Fibroblast of pulmonary artery (primary cell): ENCODE results near the gene TNRC6C.
"Not testable (repeated sequence)": the region's sequence is repeated elsewhere in the genome, so short reads cannot be mapped to it uniquely, and the experiment has no call there.

Experiments
- DNase-seq: peaks from one replicate; pipeline ENCODE4 v3.0.0-alpha.2; 2010; ENCODE audit warnings: low read depth
- H3K4me3 ChIP-seq: replicated peaks from 2 replicates; pipeline ENCODE4 v1.5.1; 2011; ENCODE audit warnings: low read depth, mild to moderate bottlenecking, control low read depth, low read length, moderate library complexity
- TF ChIP-seq, protein P1 (sequence below): IDR thresholded peaks from 2 replicates; pipeline ENCODE4 v1.5.1; 2011; ENCODE audit warnings: mild to moderate bottlenecking, control low read depth, low read length, inconsistent platforms; ENCODE audit errors: missing control alignments

TNRC6C gene

GRCh38 chr17:77962348-77962747 is 3.8 kb downstream of the TNRC6C start:
- TF ChIP-seq, protein P1, sequence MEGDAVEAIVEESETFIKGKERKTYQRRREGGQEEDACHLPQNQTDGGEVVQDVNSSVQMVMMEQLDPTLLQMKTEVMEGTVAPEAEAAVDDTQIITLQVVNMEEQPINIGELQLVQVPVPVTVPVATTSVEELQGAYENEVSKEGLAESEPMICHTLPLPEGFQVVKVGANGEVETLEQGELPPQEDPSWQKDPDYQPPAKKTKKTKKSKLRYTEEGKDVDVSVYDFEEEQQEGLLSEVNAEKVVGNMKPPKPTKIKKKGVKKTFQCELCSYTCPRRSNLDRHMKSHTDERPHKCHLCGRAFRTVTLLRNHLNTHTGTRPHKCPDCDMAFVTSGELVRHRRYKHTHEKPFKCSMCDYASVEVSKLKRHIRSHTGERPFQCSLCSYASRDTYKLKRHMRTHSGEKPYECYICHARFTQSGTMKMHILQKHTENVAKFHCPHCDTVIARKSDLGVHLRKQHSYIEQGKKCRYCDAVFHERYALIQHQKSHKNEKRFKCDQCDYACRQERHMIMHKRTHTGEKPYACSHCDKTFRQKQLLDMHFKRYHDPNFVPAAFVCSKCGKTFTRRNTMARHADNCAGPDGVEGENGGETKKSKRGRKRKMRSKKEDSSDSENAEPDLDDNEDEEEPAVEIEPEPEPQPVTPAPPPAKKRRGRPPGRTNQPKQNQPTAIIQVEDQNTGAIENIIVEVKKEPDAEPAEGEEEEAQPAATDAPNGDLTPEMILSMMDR, result no peak
- DNase-seq, result no peak
- no peak overlapping the region for H3K4me3 ChIP-seq

DNA sequence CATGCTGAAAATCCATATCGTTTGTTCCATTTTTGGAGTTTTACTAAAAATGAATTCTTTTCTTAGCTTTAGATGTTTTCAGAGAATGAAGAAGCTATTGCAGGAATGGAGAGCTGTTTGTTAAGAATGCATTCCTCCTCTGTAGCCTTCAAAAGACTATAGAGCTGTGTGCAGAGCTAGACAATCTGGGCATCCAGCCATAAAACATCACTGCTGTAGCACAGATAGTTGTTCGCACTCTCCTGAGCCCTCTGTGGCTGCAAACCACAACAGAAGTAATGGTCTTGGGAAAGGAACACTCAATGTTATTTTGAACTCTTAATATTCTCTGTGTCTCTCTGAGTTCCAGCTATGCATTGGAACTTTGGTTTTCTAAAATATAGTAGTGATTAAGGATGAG is 4.9 kb downstream of the TNRC6C start:
- TF ChIP-seq, protein P1, result no peak
- H3K4me3 ChIP-seq, result no peak overlapping the region
- DNase-seq, result peak; percentile 91

DNA sequence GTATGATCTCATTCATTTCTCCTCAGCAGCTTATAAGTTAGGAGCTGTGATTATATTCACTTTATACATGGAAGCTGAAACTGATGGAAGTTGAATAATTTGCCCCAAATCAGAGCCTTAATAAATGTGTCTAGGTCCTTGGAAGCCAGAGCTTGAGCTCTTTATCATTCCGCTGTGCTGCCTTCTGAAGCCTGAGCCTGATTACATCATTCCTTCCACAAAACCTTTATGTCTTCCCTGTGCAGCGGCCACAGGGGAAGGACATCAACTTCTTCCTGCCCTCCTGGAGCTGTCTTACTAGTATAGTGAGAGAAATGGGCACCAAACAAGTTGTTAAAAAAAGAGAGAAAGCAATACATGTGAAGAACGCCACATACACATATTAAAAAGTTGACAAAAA is 6.8 kb downstream of the TNRC6C start:
- no peak for DNase-seq
- TF ChIP-seq, protein P1, result no peak
- no peak overlapping the region for H3K4me3 ChIP-seq

- TF ChIP-seq, protein P1, result no peak
- no peak overlapping the region for H3K4me3 ChIP-seq
- no peak for DNase-seq
Measured at GRCh38 chr17:77966476-77966875, 8.0 kb downstream of the TNRC6C start.

DNA sequence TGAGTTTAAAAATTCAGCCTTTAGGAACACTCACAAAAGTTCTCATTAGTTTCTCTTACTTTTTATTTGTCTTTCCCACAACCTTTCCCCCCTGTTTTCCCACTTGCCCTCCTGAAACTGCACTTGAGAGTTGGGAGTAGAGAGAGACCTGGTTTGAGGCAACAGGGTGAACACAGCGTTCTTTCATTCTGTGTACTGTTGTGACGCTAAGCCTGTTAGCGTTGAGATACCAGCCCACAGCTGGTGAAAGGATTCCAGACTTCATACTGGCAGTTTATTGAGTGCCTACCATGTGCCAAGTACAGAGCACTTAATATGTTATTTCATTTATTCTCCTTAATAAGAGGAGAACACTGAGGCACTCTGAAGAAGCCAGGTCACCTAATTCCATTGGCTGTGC is 10.3 kb downstream of the TNRC6C start:
- no peak for DNase-seq
- no peak overlapping the region for H3K4me3 ChIP-seq
- TF ChIP-seq, protein P1, result no peak

GRCh38 chr17:77972271-77972670 is 13.8 kb downstream of the TNRC6C start:
- not testable (repeated sequence) for H3K4me3 ChIP-seq, DNase-seq

DNA sequence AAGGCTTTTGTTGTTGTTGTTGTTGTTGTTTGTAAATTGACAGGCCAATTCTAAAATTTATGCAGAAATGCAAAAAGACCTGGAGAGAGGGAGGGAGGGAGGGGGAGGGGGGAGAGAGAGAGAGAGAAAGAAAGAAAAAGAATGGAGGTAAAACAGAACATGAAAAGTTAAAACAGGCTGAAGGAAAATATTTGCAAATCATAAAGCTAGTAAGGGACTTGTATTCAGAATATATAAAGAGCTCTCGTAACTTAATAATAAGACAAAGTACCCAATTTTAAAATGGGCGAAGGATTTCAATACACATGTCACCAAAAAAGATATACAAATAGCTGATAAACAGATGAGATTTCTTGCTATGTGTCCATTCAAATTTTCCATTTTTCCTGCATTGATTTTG is 15.4 kb downstream of the TNRC6C start:
- TF ChIP-seq, protein P1, result no peak
- no peak overlapping the region for H3K4me3 ChIP-seq
- DNase-seq, result no peak

DNA sequence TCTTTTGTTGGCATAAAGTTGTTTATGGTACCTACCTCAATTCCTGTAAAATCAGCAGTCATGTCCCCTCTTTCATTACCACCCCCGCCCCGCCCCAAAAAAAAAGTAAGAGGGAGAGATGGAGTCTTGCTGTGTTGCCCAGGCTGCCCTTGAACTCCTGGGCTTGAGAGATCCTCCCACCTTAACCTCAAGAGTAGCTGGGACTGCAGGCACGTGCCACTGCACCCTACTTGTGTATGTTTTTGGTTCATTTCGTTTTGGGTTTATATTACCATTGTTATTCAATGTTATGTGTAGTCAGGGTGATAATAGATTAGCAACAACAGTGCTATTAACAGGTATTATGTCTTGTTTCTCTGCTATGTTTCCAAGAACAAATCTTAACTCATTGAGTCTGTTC is 15.9 kb downstream of the TNRC6C start:
- no peak for DNase-seq
- H3K4me3 ChIP-seq, result no peak overlapping the region
- TF ChIP-seq, protein P1, result no peak

GRCh38 chr17:77982430-77982829 is 23.9 kb downstream of the TNRC6C start:
- not testable (repeated sequence) for H3K4me3 ChIP-seq, DNase-seq
